ENCODE measurements around the gene PTMS. TPM values are rescaled to one million over a fixed set of nuclear protein-coding genes. Genes with fewer than 3 reads are reported as not detected.
A peak's percentile ranks its signal among the peaks of the same experiment; 100 is the strongest.

The PTMS gene
- total and polyA plus RNA-seq, 8 donors: 22.8 to 363 (median 156) TPM

DNA sequence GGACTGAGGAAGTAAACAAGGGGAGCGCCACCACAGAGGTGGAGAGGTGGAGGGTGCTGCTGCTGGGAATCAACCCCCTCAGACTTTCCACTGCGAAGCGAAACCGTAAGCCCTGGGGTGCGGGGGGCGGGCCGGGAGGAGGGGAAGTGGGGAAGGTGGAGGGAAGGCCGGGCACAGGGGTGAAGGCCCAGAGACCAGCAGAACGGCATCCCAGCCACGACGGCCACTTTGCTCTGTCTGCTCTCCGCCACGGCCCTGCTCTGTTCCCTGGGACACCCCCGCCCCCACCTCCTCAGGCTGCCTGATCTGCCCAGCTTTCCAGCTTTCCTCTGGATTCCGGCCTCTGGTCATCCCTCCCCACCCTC lies 6.2 kb downstream of the PTMS start, which contains the start of gene LAG3:
TSS of gene LAG3 (plus strand) at position 190 of the 365 bp plus-strand sequence. CDS start 333 bp downstream, outside the sequence.
- no peak for DNase-seq
- WGBS, 5 donors: 50 to 69% (median 64%) methylated on average over 13 to 15 of the region's 15 CpGs
- Histone ChIP-seq H3K36me3 (peaks cover 12 to 23% (median 19%) of the 10 kb centered on the region in 4 donors), H3K4me3 (peak within 1 kb of the TSS; percentile 39 to 48 (median 40)), H3K9me3 (no peaks in the 10 kb centered on the region), H3K4me1 (peaks cover 42 to 93% (median 83%) of the 10 kb centered on the region in 4 donors), H3K27ac (peak within 1 kb of the TSS in 4 of 5 donors; percentile 10 to 96 (median 47)), H3K27me3 (peaks cover 0 to 31% (median 13%) of the 10 kb centered on the region in 3 donors)
- TF ChIP-seq POLR2A (IDR thresholded peaks at IDR 0.05): no peak
- TF ChIP-seq, protein P1, sequence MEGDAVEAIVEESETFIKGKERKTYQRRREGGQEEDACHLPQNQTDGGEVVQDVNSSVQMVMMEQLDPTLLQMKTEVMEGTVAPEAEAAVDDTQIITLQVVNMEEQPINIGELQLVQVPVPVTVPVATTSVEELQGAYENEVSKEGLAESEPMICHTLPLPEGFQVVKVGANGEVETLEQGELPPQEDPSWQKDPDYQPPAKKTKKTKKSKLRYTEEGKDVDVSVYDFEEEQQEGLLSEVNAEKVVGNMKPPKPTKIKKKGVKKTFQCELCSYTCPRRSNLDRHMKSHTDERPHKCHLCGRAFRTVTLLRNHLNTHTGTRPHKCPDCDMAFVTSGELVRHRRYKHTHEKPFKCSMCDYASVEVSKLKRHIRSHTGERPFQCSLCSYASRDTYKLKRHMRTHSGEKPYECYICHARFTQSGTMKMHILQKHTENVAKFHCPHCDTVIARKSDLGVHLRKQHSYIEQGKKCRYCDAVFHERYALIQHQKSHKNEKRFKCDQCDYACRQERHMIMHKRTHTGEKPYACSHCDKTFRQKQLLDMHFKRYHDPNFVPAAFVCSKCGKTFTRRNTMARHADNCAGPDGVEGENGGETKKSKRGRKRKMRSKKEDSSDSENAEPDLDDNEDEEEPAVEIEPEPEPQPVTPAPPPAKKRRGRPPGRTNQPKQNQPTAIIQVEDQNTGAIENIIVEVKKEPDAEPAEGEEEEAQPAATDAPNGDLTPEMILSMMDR (IDR thresholded peaks at IDR 0.05): no peak
- no peak for TF ChIP-seq POLR2AphosphoS5 (IDR thresholded peaks at IDR 0.05)
- TF ChIP-seq EP300 (IDR thresholded peaks at IDR 0.05): no peak
- intact Hi-C loops (cut with DNase I; ENCODE audit: low total_unique reads): no loop called here

DNA sequence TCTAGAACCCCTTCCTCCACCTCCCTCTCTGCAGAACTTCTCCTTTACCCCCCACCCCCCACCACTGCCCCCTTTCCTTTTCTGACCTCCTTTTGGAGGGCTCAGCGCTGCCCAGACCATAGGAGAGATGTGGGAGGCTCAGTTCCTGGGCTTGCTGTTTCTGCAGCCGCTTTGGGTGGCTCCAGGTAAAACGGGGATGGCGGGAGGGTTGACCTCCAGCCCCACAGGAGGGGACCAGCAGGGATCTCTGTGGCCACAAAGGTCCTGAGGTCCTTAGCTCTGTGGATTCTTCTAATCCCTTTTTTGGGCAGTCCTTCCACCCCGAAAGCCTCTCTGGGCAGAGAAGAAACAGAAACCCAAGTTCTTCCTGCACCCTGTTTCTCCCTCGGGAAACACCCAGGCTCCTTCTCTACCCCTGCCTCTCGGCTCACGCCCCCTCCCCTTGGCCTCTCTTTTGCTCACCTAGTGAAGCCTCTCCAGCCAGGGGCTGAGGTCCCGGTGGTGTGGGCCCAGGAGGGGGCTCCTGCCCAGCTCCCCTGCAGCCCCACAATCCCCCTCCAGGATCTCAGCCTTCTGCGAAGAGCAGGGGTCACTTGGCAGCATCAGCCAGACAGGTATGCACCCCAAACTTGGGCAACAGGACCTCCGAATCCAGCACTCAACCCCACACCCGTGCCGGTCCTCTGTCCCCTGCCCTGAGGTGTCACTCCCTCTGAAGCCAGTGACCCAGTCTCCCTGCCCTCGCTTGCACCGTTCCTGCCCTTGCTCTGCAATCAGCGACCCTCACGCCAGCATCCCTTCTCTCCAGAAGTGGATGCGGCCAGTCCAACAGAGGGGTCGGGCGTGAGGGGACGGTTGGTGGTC lies 6.8 kb downstream of the PTMS start:
- 61 to 78% (median 67%) methylated on average over 14 to 21 of the region's 21 CpGs for WGBS, 5 donors

DNA sequence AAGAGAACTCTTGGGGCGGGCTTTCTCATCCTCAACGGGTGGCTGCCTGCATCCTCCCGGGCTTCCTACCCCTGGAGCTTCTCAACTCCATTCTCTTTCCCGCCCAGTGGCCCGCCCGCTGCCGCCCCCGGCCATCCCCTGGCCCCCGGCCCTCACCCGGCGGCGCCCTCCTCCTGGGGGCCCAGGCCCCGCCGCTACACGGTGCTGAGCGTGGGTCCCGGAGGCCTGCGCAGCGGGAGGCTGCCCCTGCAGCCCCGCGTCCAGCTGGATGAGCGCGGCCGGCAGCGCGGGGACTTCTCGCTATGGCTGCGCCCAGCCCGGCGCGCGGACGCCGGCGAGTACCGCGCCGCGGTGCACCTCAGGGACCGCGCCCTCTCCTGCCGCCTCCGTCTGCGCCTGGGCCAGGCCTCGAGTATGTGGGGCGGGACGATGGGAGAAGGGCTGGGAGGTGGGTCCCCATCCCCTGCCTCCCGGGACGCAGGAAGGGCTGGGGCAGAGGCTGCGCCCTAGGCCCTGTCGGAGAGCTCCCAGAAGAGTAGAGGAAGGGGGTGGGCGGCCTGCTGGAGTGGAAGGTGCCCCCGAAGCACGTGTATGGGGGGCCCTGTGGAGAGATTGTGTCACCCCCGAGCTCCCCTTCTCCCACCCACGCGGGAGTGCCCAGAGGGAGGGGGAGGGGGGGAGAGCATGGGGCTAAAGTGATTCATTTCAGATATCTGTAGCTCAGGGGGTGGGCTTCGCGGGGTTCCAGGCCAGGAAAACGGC lies 7.6 kb downstream of the PTMS start:
- peak overlapping the region; percentile 15 to 66 (median 54) for H3K27ac ChIP-seq
- DNase-seq: peak in 1 of 2 donors; percentile 69
- intact Hi-C loops (cut with DNase I; ENCODE audit: low total_unique reads): no loop called here
- WGBS, 5 donors: 16 to 30% (median 21%) methylated on average over 21 to 58 of the region's 60 CpGs
- peaks cover 0 to 38% (median 13%) of the 10 kb centered on the region in 3 donors for H3K27me3 ChIP-seq
- H3K36me3 ChIP-seq: peaks cover 12 to 23% (median 19%) of the 10 kb centered on the region in 4 donors
- TF ChIP-seq, protein P1 (IDR thresholded peaks at IDR 0.05): no peak
- TF ChIP-seq EP300 (IDR thresholded peaks at IDR 0.05): no peak
- TF ChIP-seq POLR2AphosphoS5 (IDR thresholded peaks at IDR 0.05): no peak
- TF ChIP-seq POLR2A (IDR thresholded peaks at IDR 0.05): no peak
- H3K9me3 ChIP-seq: no peaks in the 10 kb centered on the region
- H3K4me3 ChIP-seq: peak overlapping the region; percentile 39 to 48 (median 40)
- H3K4me1 ChIP-seq: peaks cover 39 to 92% (median 81%) of the 10 kb centered on the region in 4 donors

More for the DNA sequence above, 6.8 kb downstream of the PTMS start:
- no peaks in the 10 kb centered on the region for H3K9me3 ChIP-seq
- H3K36me3 ChIP-seq: peaks cover 12 to 23% (median 19%) of the 10 kb centered on the region in 4 donors
- no peak for DNase-seq
- TF ChIP-seq POLR2AphosphoS5 (IDR thresholded peaks at IDR 0.05): no peak
- TF ChIP-seq POLR2A (IDR thresholded peaks at IDR 0.05): no peak
- TF ChIP-seq EP300 (IDR thresholded peaks at IDR 0.05): no peak
- TF ChIP-seq, protein P1 (IDR thresholded peaks at IDR 0.05): no peak
- H3K4me3 ChIP-seq: peak overlapping the region; percentile 39 to 48 (median 40)
- intact Hi-C loops (cut with DNase I; ENCODE audit: low total_unique reads): no loop called here
- H3K27ac ChIP-seq: peak overlapping the region in 4 of 5 donors; percentile 28 to 66 (median 59)
- H3K27me3 ChIP-seq: peaks cover 0 to 35% (median 13%) of the 10 kb centered on the region in 3 donors
- H3K4me1 ChIP-seq: peaks cover 37 to 92% (median 81%) of the 10 kb centered on the region in 4 donors
